HG02610 (cell line): ENCODE measurements around the gene PHF24.
A peak's percentile ranks its signal among the peaks of the same experiment; 100 is the strongest.

ENCODE experiments used
- ATAC-seq: cut with Tn5 transposase; IDR thresholded peaks from one replicate; pipeline ENCODE4 v1.9.1; 2021; ENCODE audit warnings: mild to moderate bottlenecking, moderate library complexity; ENCODE audit not compliant: unreplicated experiment

PHF24 gene

DNA sequence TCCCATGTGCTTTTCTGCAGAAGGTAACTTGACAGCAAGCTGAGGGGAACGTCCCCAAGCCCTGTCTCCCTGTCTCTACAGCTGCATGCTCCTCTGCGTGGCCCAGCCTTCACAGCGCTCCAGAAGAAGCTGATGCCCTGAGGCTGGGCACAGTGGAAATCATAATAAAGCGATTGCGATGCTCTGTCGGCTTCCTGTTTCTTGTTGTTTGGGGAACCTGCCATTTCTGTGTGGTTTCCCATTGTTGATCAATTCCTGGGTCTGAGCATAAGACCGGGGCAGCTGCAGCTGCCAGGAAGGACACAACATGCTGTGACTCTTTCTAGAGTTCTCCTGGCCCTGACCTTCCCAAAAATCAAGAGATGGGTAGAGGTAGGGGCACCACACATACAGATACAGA, 24.3 kb downstream of the PHF24 start:
- no peak for ATAC-seq

DNA sequence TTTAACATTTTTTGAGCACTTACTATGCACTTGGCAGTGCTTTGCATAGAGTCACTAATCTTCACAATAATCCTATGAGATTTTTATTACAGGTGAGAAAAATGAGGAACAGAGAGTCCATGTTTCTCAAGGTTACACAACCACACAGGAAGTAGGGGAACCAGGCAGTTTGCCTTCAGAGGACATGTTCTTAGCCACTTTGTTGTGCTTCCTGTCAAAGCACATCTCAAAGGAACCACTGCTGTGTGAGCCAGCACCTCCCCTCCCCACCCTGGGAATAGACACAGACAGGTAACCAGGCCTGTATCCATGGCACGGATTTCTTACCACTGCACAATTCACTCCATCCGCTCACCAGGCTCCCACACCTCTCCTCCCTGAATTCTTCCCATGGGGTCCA, 25.1 kb downstream of the PHF24 start:
- peak; percentile 59 for ATAC-seq

DNA sequence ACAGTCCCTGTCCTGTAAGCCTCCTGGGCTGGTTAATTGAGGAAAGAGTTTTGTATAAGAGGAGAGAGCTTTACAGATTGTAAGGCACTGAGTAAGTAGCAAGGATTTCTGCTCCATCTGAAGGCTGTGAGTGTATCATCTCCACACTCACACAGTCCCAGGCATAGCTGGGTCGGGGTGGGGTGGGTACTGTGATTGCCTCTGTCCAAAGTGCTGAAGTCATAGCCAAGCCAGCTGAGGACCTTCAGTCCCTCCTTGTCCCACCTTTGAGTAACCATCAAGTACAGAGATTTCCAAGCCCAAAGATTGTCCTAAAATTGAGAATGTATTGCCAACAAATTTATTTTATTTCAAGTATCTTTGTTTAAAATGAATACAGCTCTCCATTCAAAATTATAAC, 26.0 kb downstream of the PHF24 start:
- no peak for ATAC-seq

DNA sequence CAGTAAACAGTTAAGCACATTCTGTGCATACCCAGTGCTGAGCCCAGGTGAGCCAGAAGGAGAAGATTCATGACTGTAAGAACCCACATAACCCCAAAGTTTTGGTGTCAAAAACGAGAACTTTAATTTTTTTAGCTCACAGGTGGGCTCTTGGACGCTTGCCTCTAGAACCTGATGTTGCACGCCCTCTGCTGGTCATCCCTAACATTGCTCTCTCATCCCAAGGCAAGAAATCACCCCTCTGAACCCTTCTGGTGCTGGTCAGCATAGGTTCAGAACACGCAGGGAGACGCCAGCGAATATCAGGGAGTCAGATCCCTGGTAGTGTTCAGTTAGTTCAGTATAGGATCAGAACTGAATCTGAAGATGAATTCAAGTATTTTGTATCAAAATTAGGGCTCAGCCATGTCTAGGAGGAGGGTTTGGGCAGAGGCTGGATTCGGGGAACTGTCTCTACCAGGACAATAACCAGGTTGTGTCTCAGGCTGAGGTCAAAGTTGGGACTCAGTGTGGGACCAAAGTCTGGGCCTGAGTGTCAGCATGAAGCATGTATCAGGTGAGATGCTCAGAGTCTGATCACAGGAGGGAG, 27.3 kb downstream of the PHF24 start:
- no peak for ATAC-seq

DNA sequence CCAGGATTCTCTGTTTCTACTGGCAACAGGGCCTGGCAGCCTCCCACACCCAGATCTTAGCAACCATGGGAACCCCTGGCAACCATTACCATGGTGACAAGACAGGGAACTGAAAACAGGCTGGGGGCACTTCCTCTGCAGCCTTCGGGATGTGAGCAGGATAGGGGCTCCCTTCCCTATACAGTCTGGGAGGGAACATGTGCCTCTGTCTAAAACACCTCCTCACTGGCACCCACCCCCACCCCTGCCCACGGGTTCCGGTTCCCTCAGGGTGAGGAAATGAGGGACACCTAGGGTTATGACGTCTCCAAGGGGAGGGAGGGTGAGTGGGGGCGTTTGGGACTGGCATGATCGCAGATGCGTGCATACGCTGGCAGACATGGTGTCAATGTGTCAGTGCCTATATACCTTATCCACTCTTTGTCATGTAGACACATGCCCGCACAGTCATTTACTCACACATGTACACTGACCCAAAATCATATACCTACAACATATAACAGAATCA, 28.5 kb downstream of the PHF24 start:
- ATAC-seq, result no peak

DNA sequence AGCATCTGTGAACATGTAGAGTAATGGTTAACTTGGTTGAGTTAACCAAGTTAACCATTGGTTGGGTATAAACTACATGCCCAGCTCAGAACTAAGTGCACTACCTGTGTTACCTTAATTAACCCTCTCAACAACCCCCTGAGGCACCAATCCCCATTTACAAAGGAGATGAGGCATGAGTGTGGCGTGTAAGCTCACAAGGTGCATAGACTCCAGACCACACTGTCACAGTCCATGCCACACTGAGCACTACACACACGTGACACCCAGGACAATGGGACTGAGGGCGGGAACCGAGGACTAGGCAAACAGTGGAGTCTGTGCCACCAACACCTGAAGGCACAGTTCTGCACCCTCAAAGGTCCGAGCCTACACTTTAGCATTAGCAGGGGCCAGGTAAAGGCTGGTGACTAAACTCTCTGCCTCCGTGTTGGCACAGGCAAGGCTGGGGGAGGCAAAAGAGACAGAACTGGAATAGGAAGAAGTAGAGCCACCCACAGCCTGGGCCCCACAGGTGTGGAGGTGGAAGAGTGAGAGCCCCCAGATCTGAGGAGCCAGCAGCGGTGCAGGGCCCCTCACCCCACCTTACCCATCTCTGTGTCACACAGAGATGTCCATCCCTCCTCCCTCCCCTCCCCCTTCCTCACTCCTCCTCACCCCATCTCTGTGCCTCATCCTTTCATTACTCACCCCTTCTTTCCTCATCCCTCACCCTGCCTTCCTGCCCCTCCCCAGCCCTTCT, 29.2 kb downstream of the PHF24 start:
- ATAC-seq, result no peak

DNA sequence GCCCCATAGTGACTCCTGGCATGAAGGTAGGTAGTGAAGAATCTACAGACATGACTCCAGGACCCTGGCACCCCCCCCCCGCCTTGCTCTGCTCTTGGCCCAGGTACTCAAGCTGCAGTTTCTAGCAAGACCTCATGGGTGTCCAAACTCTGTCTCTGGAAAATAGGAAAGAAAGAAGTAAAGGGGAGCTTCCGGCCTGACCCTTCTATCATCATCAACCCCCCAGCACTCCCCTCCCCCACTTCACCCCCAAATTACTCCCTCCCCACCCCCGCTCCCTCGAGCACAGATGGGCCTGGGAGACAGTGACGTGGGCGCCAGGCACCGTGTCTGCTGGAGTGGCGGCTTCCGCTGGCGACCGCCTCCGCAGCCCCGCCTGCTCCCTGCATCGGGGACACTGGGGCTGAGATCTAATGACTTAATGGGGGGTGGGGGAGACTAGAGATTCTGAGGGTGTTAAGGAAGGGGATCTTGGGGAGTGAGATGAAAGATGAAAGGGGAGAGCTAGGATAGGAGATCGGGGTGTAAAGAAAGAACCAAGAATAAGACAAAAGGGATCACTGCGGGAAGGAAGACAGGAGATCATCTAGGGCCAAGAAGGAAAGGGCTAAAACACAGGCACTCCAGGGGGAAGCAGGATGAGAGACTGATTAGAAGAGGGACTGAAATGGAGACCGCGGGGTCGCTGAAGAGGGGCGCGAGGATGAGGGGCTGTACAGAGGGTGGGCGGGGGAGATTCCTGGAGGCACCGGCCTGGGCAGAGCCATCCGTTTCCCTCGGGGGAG, 30.3 kb downstream of the PHF24 start:
- no peak for ATAC-seq

DNA sequence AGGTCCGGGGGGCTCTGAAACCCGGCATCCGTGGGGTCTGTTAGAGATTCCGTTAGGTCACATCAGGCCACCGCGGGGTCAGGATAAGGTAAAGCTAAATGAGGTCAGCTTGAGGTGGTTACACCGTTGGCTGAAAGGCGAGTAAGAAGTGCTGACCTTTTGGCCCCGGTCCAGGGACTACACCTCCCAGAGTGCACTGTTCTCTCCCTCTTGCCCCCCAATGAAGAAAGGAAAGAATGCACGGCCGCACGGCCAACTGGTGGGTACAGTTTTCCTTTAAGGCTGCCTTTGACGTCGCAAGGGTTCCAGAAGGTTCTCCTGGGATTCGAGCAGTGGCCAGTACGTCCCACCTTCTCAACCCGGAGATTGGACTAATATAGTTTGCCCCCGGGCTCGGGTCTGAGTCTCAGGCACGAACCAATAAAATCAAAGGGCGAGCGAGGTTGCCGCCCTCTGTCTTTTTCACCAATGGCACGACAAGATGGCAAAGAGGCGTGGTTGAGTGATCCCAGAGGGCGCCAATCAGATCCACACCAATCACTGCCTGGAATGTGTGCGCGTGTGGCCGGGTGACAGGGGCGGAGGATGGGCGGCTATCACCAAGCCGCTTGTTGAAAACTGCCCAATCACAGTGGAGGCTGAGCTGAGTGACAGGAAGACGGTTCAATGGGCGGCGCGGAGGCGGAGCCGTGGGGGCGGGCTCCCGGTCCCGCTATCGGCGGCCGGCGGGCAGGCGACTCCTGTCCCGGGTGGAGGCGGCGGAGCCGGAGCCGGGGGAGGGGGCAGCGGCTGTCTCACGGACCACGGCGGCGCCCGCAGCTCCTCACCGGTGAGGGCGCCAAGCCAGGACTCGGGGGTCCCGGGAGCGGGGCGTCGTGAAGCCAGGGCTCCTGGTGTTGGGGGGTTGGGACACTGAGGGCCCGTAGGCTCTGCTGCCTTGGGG, 31.2 kb downstream of the PHF24 start, which contains the start of gene DNAJB5:
TSS of gene DNAJB5 (plus strand) at position 743 of the 943 bp plus-strand sequence. CDS start 886 bp downstream, outside the sequence.
- peak; percentile 90 for ATAC-seq

DNA sequence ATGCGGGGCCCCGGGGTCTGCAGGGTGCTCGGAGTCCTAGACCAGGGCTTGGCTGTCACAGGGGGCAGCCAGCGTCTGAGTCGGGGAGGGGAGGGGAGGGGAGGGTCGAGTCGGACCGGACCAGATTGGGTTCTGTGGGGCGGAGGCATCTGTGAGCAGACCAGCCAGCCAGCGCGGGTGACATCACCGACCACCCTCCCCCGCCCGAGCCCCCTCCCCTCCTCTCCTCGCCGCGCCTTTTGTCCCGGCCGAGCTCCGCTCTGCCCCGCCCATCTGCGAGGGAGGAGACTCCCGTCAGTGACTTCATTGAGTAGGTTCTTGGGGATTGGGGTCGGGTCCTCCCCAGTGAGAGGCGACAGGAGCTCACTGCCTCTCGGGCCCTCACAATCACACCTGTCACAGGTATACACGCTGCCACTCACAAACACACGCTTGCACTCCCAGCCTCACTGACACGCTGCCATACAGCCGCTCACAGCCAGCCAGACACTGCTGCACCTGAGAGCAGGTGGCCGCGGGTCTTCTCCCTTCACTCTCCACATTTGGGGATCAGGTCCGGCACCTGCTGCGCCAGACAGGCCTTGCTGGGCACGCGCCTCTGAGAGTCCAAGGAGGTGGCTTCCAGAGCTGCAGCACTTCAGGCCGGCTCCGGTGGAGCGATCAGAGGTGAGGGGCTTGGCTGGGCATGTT, 32.0 kb downstream of the PHF24 start:
- ATAC-seq, result no peak

DNA sequence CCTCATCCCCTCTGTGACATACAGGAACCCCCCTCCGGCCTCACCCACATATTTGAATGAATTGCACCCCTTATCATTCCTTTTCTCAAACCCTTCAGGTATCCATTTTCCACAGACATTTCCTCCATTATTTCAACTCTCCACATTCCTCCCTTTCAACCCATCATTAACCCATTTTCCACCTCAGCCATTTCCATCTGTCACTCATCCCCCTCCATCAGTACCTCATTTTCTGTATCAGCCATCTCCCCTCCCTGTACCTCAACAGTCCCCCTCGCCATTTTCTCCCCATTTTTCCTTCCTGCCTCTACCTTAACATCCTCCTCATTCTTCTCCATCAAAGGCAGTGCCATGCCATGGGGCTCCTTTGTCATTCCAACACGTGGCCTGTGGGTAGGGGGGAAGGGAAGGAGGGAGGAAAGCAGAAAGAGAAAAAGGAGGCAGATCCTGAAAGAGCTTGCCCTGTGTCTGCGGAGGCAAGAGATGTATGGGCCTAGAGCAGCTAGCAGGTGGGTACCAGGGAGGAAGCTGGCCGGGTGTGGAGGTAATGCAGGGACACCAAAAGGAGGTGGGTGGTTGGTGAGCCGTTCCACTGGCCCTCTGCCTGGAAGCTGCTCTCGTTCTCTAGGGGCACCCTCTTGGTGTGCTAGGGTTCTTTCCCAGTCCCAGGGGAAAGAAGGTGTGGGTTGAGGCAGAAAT, 33.0 kb downstream of the PHF24 start:
- ATAC-seq, result no peak

DNA sequence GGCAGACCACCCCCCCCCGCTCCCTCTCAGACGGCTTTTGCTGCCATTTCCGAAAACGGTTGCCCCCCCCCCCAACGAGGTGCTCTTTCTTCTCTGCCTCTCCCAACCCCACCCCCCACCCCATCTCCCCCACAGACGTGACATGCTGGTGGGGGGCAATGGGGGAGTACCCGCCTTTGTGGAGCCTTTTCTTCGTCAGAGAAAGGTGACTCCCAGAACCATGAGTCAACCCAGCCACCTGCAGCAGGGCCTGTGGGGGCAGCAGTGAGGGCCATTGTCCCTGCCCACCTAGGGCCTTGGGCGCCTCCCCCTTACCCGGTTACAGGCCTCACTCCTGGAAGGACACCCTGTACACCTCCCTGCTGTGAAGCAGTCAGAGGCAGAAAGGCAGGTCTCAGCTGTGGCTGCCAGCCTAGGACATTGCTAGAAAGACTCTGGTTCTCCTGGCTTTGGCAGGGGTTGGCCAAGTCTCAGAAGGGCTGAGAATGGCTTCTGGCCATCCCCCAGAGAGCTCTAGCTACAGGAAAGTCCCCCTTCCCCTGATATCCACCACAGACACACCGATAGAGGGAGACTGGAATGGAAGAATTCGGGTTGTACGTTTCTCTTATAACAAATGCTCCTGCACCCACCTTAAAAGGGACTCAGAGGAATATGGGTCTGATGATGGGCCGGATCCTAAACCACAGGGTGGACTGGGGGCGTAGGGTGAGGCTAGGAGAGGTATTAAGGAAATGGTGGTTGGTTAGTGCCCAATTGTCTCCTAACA, 33.7 kb downstream of the PHF24 start:
- no peak for ATAC-seq

DNA sequence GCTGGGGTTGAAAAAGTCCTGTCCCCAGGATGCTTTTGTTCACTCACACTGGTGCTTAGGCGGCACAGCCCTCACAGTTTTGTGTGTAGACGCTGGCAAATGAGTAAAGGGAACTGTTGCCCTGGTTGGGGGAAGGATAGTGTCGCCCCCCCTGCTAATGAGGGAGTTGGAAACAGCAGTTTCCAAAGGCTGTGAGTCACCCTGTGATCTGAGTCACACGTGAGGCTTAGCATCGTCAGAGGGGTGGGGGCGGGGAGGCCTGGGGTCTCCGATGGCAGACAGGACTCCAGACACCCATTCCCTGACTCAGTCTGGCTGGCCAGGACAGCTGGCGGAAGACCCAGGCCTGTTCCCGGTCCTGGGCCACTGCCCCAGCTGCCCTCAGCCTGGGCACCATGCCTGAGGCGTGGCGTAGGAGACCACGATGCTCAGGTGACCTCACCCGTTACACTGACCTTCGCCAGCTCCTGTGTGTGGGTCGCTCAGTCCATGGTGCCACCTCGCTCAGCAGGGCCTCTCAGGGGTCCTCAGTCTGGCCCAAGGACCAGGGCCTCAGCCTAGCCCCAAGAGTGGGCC, 34.4 kb downstream of the PHF24 start:
- ATAC-seq, result no peak

DNA sequence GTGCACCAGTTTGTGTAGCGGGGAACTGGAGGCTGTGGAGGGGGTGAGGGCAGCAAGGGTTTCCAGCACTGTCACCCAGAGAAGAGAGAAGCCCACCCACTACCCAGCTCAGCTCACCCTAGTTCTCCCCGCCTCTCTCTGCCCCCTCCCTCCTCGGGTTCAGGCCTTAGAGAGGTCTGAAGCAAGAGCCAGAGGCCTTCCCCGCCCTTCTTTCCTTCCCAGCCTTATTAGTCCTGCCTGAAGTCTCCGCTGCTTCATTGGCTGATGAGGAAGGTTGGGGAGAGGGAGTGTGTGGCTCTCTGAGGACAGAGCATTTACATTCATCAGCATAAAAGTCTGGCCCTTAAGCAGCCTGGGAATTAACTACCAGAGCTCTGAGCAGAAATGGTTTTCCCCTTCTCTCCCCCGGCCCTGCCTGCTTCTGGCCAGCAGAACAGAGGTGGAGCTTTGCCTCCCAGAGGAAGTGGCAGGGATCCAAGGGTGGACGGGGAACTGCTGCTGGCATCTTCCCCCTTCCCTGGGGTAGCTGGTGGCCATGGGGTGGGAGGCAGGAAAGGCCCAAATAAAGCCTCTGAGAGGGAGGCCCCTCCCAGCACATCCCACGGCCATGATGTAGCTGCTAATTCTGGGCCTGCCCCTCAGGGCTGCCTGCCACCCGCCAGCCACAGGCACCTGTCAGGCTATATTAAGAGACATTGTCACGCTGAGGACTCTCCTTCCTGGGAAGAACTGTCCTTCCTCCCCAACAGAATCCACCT, 35.6 kb downstream of the PHF24 start:
- no peak for ATAC-seq

DNA sequence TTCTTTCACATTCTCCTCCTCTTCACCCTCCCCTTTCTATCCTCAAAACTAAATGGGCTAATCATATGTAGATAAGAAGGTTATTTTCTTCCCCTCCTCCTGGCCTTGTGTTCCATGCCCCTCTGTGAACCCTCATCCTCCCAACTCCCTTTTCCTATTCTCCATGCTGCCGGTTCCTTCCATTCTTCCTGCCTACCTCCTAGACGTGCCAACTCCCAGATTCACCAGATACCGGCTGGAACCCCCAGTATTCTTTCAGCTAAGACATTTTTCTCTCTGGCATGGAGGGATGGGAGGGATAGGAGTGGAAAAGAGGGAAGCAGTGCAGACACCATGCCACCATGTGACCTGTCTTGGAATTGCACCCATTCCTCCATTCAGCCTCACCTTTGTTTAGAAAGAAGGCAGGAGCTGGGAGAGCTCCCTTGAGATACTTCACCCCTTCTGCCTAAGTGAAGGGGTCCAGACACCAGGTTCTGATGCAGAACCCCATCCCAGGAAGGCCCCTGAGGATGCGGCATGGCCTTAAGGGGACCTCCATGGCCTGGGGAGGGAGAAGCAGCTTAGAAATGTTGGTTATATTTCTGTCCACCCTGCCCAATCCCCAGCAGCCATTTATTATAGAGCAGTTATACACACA, 36.3 kb downstream of the PHF24 start:
- no peak for ATAC-seq

DNA sequence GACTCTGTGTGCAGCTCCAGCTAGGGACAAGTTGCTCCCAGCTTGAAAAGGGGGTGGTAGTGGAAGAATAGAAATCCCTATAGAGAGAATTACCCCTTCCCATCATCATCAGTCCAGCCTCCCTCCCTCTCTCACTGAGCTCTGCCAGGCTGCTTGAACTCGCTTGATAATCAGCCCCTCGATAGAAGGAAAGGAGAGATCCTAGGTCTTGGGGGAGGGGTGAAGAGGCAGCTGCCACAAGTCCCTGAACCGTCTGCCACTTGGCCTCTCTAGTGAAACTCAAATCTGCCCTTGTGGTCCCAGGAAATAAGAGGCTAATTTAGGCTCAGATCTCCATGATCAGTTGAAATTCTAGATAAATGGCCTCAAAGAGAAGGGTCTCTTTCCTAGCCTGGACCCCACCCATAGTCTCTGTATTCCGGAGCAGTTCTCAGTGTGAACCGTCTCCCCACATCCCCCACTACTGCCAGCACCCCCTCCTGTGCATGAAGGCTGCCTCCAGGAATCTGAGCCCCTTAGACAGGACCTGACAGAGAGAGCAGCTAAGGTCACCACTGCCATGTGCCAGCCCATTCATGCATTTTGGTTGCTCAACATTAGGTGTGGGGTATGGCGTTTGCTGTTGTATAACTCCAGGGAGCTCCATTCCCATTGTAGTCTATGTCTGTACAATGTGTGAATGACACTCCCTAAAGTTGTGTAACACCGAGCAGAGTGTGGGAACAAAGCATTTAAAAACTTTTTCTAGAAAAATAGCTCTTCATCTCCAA, 37.0 kb downstream of the PHF24 start:
- ATAC-seq, result no peak

DNA sequence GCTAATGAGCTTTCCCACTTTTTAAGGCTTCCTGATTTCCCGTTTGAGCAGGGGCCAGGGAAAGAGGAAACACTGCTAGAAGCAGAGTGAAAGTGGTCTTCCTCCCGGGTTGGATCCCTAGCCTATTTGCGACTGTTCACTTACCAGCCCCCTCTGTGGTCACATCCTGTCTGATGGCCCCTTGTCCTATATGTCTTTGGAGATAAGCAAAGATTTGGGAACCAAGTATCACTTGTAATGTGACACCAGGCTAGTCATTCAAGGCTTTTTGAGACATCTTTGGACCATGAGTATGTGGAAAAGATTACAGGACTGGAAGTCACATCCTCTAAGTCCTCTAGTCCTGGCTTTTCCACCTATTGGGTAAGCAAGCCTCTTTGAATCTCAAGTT, 37.6 kb downstream of the PHF24 start:
- no peak for ATAC-seq
